Adrenal gland (tissue), 5 donors: ENCODE results near the gene PHF3.

Source experiments
- POLR2A ChIP-seq, 2 donors: fragments of 450-650 bp; IDR thresholded peaks; one replicate each; pipeline ENCODE4 v1.6.1; 2017; ENCODE audit warnings: antibody characterized with exemption in 2 of 2, mild to moderate bottlenecking in 2 of 2, moderate library complexity in 1 of 2
- TF ChIP-seq, protein P1 (sequence below), 6 experiments: fragments of 450-650 bp in 4 of 6; fragments of 200-600 bp in 2 of 6; sonication (generic) in 1 of 6; IDR thresholded peaks; 1 replicate in 5 of 6; 2 replicates in 1 of 6; pipeline versions ENCODE4 v1.5.1 to v1.8.0; 2016 to 2021; ENCODE audit warnings: antibody characterized with exemption in 6 of 6, mild to moderate bottlenecking in 2 of 6, moderate library complexity in 1 of 6
- donor health status: DM: no; HTN: no; CAD: no.

- TF ChIP-seq, protein P1, sequence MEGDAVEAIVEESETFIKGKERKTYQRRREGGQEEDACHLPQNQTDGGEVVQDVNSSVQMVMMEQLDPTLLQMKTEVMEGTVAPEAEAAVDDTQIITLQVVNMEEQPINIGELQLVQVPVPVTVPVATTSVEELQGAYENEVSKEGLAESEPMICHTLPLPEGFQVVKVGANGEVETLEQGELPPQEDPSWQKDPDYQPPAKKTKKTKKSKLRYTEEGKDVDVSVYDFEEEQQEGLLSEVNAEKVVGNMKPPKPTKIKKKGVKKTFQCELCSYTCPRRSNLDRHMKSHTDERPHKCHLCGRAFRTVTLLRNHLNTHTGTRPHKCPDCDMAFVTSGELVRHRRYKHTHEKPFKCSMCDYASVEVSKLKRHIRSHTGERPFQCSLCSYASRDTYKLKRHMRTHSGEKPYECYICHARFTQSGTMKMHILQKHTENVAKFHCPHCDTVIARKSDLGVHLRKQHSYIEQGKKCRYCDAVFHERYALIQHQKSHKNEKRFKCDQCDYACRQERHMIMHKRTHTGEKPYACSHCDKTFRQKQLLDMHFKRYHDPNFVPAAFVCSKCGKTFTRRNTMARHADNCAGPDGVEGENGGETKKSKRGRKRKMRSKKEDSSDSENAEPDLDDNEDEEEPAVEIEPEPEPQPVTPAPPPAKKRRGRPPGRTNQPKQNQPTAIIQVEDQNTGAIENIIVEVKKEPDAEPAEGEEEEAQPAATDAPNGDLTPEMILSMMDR (IDR thresholded peaks at IDR 0.05), result no peak
- no peak for TF ChIP-seq POLR2A (IDR thresholded peaks at IDR 0.05)
Observed at GRCh38 chr6:63750400-63750799, 114.8 kb downstream of the PHF3 start.
